Measurements from ENCODE around the gene REXO5.

GRCh38 chr16:20853981-20854620, 47.8 kb downstream of the REXO5 start:
- TF ChIP-seq CTCF (IDR thresholded peaks at IDR 0.05), result no peak
- TF ChIP-seq POLR2A (IDR thresholded peaks at IDR 0.05), result no peak
- no peak for TF ChIP-seq POLR2AphosphoS5 (IDR thresholded peaks at IDR 0.05)

All from breast epithelium (tissue), 3 donors.